Prostate gland (tissue), 2 donors: ENCODE measurements around the gene TYK2. TPM values are rescaled to one million over a fixed set of nuclear protein-coding genes. Genes with fewer than 3 reads are reported as not detected.

Experiments used
- DNase-seq: peaks from one replicate; pipeline ENCODE4 v3.0.0-alpha.2; 2019; ENCODE audit warnings: low spot score
- H3K27ac ChIP-seq, 2 donors: fragments of 200-600 bp; sonication (generic); 2 replicates each; pipeline ENCODE4 v1.5.1; 2017 to 2019
- H3K27me3 ChIP-seq: fragments of 200-600 bp; sonication (generic); replicated peaks from 2 replicates; pipeline ENCODE4 v1.5.1; 2019; ENCODE audit not compliant: insufficient read depth
- H3K36me3 ChIP-seq, 2 donors: fragments of 200-600 bp; sonication (generic); 1 replicate in 1 of 2; 2 replicates in 1 of 2; pipeline versions ENCODE4 v1.5.1 to v1.8.1; 2017 to 2019
- H3K4me1 ChIP-seq: fragments of 200-600 bp; sonication (generic); replicated peaks from 2 replicates; pipeline ENCODE4 v1.5.1; 2019
- H3K4me3 ChIP-seq, 2 donors: fragments of 200-600 bp; sonication (generic); 2 replicates each; pipeline ENCODE4 v1.5.1; 2017 to 2019
- H3K9me3 ChIP-seq: fragments of 200-600 bp; sonication (generic); 2 replicates; pipeline ENCODE4 v1.5.1; 2017
- CTCF ChIP-seq, 4 experiments: fragments of 200-600 bp in 2 of 4; fragments of 450-650 bp in 2 of 4; sonication (generic) in 2 of 4; IDR thresholded peaks; 1 replicate in 3 of 4; 2 replicates in 1 of 4; pipeline ENCODE4 v1.5.1; 2016 to 2019; ENCODE audit warnings: antibody characterized with exemption in 4 of 4, mild to moderate bottlenecking in 2 of 4, moderate library complexity in 2 of 4
- POLR2A ChIP-seq: fragments of 450-650 bp; IDR thresholded peaks from one replicate; pipeline ENCODE4 v1.6.1; 2016; ENCODE audit warnings: antibody characterized with exemption, mild to moderate bottlenecking
- POLR2AphosphoS5 ChIP-seq: sonication (generic); formaldehyde crosslinking; IDR thresholded peaks from one replicate; pipeline ENCODE4 v1.6.1; 2017; ENCODE audit warnings: antibody characterized with exemption
- WGBS: methylation state at CpG from one replicate; pipeline ENCODE4 v1.1.5; 2018; 5-methylcytosine and 5-hydroxymethylcytosine counted together
- intact Hi-C: fragments of 100-400 bp; cut with DNase I; formaldehyde crosslinking; loops from one replicate; pipeline ENCODE4 v1.14.2; 2022
- total RNA-seq, 2 donors: library from RNA; depleted of rRNA; stranded (reverse); fragments of >200 nt; gene quantifications; one replicate each; pipeline ENCODE4 v1.1.0, GENCODE V29; 2016

The TYK2 gene
- total RNA-seq, 2 donors from 2014 or later: 90.8 to 161 TPM

- intact Hi-C loops: no loop called here
- peaks cover 7 to 8% of the 10 kb centered on the region in 2 donors for H3K36me3 ChIP-seq
- no peak overlapping the region for H3K27ac ChIP-seq
- DNase-seq: no peak
- no peak for TF ChIP-seq POLR2AphosphoS5
- no peak for TF ChIP-seq POLR2A
- TF ChIP-seq CTCF (IDR thresholded peaks at IDR 0.05): no peak
- H3K27me3 ChIP-seq: no peaks in the 10 kb centered on the region
- 95% methylated on average over 11 of the region's 12 CpGs for WGBS
- H3K4me1 ChIP-seq: no peaks in the 10 kb centered on the region
- H3K4me3 ChIP-seq: no peak overlapping the region
- H3K9me3 ChIP-seq: no peaks in the 10 kb centered on the region
Observed at GRCh38 chr19:10356431-10356830, 23.9 kb downstream of the TYK2 start.

DNA sequence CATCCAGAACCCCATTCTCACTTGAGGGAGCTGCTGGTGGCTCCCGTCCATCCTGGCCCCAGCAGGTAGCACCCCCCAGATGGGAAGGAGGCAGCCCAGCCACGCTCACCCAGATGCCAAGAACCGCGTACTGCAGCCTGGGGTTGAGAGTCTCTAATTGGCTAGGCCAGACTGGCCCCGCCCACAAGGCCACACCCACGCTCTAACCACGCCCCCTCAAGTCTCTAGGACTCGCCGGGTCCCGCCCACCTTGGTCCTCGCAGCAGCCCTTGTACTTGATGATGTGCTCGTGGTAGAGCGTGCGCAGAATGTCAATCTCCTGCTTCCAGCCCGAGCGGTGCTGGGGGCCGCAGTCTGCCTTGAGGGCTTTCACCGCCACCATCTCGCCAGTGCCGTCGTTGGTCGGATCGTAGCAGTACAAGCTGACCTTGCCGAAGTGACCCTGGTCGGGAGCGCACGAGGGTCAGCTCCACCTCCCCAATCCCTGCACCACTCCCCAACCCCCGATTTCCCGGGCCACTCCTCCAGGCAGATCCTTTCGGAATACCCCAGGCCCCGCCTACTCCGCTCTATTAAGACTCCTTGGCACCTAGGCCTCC, 26.5 kb downstream of the TYK2 start:
- Histone ChIP-seq H3K27me3 (no peaks in the 10 kb centered on the region), H3K4me3 (no peak overlapping the region), H3K27ac (no peak overlapping the region), H3K4me1 (no peaks in the 10 kb centered on the region), H3K9me3 (no peaks in the 10 kb centered on the region), H3K36me3 (peaks cover 4 to 8% of the 10 kb centered on the region in 2 donors)
- TF ChIP-seq POLR2AphosphoS5: no peak
- no peak for TF ChIP-seq CTCF (IDR thresholded peaks at IDR 0.05)
- no peak for TF ChIP-seq POLR2A
- 81% methylated on average over 32 of the region's 32 CpGs for WGBS
- DNase-seq: no peak
- intact Hi-C loops: no loop called here

- no peak overlapping the region for H3K4me3 ChIP-seq
- no peaks in the 10 kb centered on the region for H3K4me1 ChIP-seq
- no peak for DNase-seq
- peaks cover 4 to 8% of the 10 kb centered on the region in 2 donors for H3K36me3 ChIP-seq
- no peaks in the 10 kb centered on the region for H3K27me3 ChIP-seq
- no peaks in the 10 kb centered on the region for H3K9me3 ChIP-seq
- intact Hi-C loops: no loop called here
- WGBS: 73% methylated on average over 63 of the region's 63 CpGs
- H3K27ac ChIP-seq: no peak overlapping the region
- TF ChIP-seq POLR2A (no peak), CTCF (IDR thresholded peaks at IDR 0.05) (no peak), POLR2AphosphoS5 (no peak)
Observed at GRCh38 chr19:10352764-10353671, 27.4 kb downstream of the TYK2 start.

DNA sequence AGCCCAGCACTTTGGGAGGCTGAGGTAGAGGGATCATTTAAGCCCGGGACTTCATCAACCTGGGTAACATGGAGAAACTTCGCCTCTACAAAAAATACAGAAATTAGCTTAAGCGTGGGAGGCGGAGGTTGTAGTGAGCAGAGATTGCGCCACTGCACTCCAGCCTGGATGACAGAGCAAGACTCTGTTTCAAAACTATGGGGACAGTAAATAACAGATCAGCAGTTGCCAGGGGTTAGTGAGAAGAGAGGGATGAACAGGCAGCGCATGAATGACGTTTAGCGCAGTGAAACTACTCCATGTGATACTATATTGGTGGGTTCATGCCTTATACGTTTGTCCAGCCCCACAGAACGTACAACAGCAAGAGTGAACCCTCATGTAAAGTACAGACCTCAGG, 33.9 kb downstream of the TYK2 start:
- TF ChIP-seq POLR2A (no peak), POLR2AphosphoS5 (no peak), CTCF (IDR thresholded peaks at IDR 0.05) (no peak)
- no peak overlapping the region for H3K27ac ChIP-seq
- H3K4me1 ChIP-seq: no peaks in the 10 kb centered on the region
- H3K9me3 ChIP-seq: no peaks in the 10 kb centered on the region
- no peak overlapping the region for H3K4me3 ChIP-seq
- intact Hi-C loops: no loop called here
- H3K27me3 ChIP-seq: no peaks in the 10 kb centered on the region
- H3K36me3 ChIP-seq: no peaks in the 10 kb centered on the region
- no peak for DNase-seq
- WGBS: 71% methylated on average over 10 of the region's 10 CpGs
